NK-92 (cell line): ENCODE results near the gene LGALS14.

Experiments
- DNase-seq: peaks from one replicate; lab custom pipeline; 2025; ENCODE audit not compliant: unreplicated experiment; lab: John Stamatoyannopoulos, UW

The LGALS14 gene

GRCh38 chr19:39745643-39746042 is 41.4 kb downstream of the LGALS14 start:
- no peak for DNase-seq

- DNase-seq = no peak
Observed at GRCh38 chr19:39746836-39747529, 42.7 kb downstream of the LGALS14 start.

DNA sequence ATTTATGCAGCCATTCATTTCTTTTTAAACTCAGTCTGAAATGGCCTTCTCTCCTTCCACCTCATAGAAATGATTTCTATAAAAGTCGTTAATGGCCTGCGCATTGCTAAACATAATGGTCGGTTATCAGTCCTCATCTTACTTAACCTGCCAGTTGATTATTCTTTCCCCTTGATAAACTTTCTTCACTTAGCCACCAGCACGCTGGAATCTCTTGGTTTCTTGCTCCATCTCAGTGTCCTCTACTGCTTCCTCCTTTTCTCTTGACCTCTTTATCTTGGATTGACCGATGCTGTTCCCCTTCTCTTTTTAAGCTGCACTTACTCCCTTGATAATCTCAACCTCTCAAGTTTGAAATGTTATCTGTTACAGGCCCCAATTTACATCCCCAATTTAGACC is 45.7 kb downstream of the LGALS14 start:
- no peak for DNase-seq

- DNase-seq = no peak
Observed at GRCh38 chr19:39752390-39752789, 48.1 kb downstream of the LGALS14 start.

DNA sequence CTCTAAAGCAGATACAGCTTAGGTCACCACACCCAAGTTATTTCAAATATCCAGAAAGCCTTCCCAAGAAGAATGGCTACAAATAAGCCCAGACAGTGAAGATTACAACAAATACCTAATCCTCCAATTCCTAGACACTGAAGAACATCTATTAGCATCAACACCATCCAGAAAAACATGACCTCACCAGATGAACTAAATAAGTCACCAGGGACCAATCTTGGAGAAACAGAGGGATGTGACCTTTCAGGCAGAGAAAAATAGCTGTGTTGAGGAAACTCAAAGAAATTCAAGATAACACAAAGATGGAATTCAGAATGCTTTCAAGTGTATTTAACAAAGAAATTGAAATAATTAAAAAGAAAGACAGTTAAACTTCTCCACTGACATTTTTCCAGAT is 48.5 kb downstream of the LGALS14 start:
- no peak for DNase-seq

GRCh38 chr19:39754544-39754943 is 50.3 kb downstream of the LGALS14 start:
- no peak for DNase-seq

DNA sequence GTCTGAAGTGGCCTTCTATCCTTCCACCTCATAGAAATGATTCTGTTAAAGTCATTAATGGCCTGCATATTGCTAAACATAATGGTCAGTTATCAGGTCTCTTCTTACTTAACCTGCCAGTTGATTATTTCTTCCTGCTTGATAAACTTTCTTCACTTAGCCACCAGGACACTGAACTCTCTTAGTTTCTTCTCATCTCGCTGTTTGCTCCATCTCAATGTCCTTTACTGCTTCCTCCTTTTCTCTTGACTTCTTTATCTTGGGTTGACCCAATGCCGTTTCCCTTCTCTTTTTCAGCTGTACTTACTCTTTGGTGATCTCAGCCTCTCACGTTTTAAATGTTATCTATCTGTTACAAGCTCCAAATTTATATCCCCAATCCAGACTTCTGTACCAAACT is 50.7 kb downstream of the LGALS14 start:
- no peak for DNase-seq
